Measurements from ENCODE around the gene SIK2. TPM values are rescaled to one million over a fixed set of nuclear protein-coding genes. Genes with fewer than 3 reads are reported as not detected.

Gene SIK2
- total and polyA plus RNA-seq, 2 experiments from 2014 or later, result 1.5 to 14.2 TPM

GRCh38 chr11:111659201-111660115 lies 57.2 kb downstream of the SIK2 start:
- H3K9me3 ChIP-seq (ENCODE audit: low read depth), result no peaks in the 10 kb centered on the region
- H3K27ac ChIP-seq, result no peak overlapping the region
- H3K4me3 ChIP-seq, result no peak overlapping the region
- DNase-seq (ENCODE audit: low read depth in 1 of 2, low spot score in 1 of 2), result no peak
- no peaks in the 10 kb centered on the region for H3K4me1 ChIP-seq (ENCODE audit: low read depth)
- no peak for TF ChIP-seq CTCF (IDR thresholded peaks at IDR 0.05; ENCODE audit: low read depth, low read length)
- H3K36me3 ChIP-seq, result no peaks in the 10 kb centered on the region
- H3K27me3 ChIP-seq, result no peaks in the 10 kb centered on the region

- Histone ChIP-seq H3K4me1 (ENCODE audit: low read depth) (no peaks in the 10 kb centered on the region), H3K27ac (no peak overlapping the region), H3K36me3 (no peaks in the 10 kb centered on the region), H3K4me3 (no peak overlapping the region), H3K27me3 (no peaks in the 10 kb centered on the region), H3K9me3 (ENCODE audit: low read depth) (no peaks in the 10 kb centered on the region)
- no peak for TF ChIP-seq CTCF (IDR thresholded peaks at IDR 0.05; ENCODE audit: low read depth, low read length)
- no peak for DNase-seq (ENCODE audit: low read depth in 1 of 2, low spot score in 1 of 2)
Measured at GRCh38 chr11:111660822-111661221, 58.6 kb downstream of the SIK2 start.

GRCh38 chr11:111663820-111664219 lies 61.6 kb downstream of the SIK2 start:
- Histone ChIP-seq H3K27me3 (no peaks in the 10 kb centered on the region), H3K4me1 (ENCODE audit: low read depth) (no peaks in the 10 kb centered on the region), H3K9me3 (ENCODE audit: low read depth) (no peaks in the 10 kb centered on the region), H3K27ac (no peak overlapping the region), H3K4me3 (no peak overlapping the region), H3K36me3 (no peaks in the 10 kb centered on the region)
- TF ChIP-seq CTCF (IDR thresholded peaks at IDR 0.05; ENCODE audit: low read depth, low read length), result no peak
- peak in 1 of 2 donors; percentile 79 for DNase-seq (ENCODE audit: low read depth in 1 of 2, low spot score in 1 of 2)

DNA sequence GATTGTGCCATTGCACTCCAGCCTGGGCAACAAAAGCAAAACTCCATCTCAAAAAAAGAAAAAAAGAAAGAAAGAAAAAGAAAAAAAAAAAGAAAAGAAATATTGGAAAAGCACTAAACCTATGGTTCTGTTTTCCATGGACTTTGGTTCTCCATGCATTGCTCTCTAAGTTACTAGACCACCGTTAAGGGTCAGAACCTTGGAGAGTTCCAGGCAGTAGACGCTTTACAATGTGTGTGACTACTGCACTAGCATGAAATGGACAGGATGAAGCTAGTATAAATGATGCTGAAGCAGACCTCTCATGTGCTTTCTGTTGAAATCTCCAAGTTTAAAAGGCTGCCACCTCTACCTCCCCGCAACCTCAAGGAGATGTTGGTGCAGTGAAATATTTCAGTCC lies 63.5 kb downstream of the SIK2 start:
- peak; percentile 74 to 80 for DNase-seq (ENCODE audit: low read depth in 1 of 2, low spot score in 1 of 2)
- no peaks in the 10 kb centered on the region for H3K27me3 ChIP-seq
- no peaks in the 10 kb centered on the region for H3K9me3 ChIP-seq (ENCODE audit: low read depth)
- no peak overlapping the region for H3K27ac ChIP-seq
- no peaks in the 10 kb centered on the region for H3K36me3 ChIP-seq
- H3K4me1 ChIP-seq (ENCODE audit: low read depth), result no peaks in the 10 kb centered on the region
- no peak for TF ChIP-seq CTCF (IDR thresholded peaks at IDR 0.05; ENCODE audit: low read depth, low read length)
- no peak overlapping the region for H3K4me3 ChIP-seq

GRCh38 chr11:111668980-111669379 lies 66.7 kb downstream of the SIK2 start:
- Histone ChIP-seq H3K36me3 (peaks cover 2% of the 10 kb centered on the region), H3K27ac (no peak overlapping the region), H3K9me3 (ENCODE audit: low read depth) (no peaks in the 10 kb centered on the region), H3K27me3 (no peaks in the 10 kb centered on the region), H3K4me3 (no peak overlapping the region), H3K4me1 (ENCODE audit: low read depth) (no peaks in the 10 kb centered on the region)
- DNase-seq (ENCODE audit: low read depth in 1 of 2, low spot score in 1 of 2), result no peak
- TF ChIP-seq CTCF (IDR thresholded peaks at IDR 0.05; ENCODE audit: low read depth, low read length), result no peak
